Stimulated activated CD4-positive, alpha-beta T cell treated with anti-CD3 and anti-CD28 coated beads, TNF-alpha, amount 100 ng/mL, for 4 hours (primary cell): Measurements from ENCODE around the gene ADD2.

Source experiments
- DNase-seq, 3 experiments: peaks; one replicate each; pipeline ENCODE4 v3.0.0-alpha.2; 2020; ENCODE audit warnings: low read depth in 3 of 3

ADD2 gene

DNA sequence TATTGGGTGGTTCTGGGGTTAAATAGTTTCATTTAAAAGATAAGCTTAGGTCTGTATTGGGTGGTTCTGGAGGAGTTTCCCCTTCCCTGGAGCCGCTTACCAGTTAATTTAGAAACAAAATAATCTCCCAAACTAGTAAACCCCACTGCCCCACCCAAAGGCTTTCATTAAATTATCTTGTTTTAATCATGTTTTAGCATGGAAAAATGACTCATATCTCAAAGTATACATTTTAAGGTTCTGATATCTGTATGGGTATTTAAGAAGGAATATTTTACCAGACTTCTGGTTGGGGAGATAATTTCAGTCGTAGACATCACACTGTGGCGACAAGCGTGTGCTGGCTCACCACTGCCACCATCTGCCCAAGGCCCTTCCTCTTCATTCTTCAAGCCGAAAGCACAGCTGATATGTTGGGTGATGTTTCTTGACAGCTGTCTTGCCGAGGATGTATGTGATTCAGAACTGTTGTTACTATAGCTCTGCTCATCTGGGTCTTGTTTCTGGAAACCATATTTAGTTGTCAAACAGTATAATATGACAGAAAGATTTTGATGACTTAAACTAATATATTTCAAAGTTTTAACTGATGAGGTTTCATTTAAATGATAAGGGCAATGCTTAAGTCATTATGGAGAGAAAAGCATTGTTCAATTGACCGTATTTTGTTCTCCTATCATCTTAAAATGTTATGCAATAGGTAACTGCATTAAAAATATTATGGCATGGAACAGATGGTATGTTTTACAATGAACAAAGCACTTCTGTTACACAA lies 17.3 kb upstream of the ADD2 start:
- peak in 1 of 3 experiments; percentile 16 for DNase-seq

DNA sequence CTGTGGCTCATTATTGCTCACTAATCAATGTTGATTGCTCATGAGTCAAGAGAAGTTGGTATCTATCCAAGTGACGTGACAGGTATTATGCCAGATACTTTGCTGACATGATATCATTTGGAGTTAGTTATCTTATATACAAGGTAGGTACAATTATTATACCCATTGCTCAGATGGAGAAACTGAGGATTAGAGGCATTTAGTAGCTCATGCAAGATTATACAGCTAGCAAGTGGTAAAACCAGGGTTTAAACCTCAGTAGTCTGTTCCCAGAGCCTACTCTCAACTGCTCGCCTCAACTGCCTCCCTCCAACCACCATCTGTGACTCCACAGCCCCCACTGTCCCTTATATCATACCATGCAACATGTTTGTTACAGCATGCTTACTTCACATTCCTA lies 16.3 kb upstream of the ADD2 start:
- DNase-seq: no peak

DNA sequence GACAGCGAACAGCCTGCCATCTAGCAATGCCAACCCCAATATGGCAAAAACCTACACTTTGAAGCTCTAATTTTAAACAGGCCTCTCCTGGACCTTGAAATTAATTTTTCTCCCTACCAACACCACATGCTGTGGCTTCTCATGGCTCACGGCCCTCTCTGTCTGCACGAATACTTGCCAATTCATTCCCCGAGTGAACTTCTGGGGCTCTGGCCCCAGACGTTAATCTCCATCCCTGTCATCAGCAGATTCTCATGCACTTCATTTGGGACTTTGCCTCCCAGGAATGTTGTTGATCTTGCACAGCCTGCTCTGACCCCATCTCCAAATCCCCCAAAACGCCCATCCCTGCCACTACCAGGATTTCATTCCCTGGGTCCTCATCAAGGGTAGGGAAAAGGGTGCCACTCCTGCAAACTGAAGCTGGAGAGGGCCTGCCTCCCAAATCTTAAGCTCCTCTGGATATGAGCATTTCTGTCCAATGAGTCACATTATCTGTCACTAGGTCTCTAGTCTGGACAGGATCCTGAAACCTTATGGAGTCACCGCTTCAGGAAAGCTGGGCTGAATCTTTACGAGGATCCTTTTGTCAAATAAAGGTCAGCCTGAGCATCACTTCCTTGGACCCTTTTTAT lies 12.0 kb upstream of the ADD2 start:
- DNase-seq: no peak

DNA sequence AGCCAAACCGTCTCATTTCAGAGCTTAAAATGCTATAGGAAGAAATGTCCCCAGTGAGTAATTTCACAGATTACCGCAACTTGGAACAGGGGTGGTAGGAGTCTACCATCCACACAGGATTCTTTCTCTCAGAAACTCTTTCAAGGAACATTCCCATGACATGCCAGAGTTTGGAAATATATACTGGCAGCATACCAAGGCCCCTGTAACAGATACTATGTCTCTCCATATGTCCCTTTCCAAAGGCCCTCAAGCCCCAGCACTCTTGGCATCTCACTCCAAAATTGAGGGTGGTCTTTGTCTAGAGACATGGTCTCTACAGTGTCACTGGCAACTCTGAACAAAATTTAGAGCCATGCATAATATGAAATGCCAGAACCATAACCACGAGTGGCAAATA lies 11.5 kb upstream of the ADD2 start:
- DNase-seq: no peak

DNA sequence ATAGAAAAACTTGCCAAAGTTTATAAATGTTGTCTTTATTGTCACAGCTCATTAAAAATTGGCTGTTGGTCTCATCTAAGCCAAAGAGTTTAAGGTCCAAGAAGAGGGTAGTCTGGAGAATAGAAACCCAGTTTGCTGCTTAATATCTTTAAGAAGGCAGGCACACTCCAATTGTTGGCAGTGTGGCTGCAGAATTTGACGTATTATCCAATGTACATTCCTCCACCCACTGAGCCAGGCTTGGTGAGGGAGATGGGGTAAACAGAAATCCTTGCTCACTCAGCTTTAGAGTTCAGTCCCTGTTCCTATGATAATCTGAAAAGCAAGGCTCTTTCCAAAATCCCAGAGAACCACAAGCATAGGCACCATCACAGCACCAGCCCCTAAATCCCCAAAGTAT lies 10.7 kb upstream of the ADD2 start:
- DNase-seq: no peak

DNA sequence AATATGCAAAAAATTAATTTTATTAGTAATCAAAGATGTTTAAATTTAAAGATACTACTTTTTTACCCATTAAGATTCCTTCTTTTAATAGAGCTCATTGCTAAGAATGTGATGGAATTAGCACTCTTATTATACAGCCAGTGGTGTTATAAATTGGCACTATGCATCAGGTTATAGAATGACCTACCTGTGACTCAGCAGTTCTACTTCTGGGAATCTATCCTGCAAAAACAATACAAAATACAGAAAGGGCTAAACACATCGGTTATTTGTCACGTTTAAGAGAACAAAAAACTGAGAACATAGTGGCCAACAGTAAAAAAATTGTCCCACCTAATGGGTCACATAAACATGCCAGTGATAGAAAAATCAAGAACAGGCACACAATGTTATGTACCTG lies 9.4 kb upstream of the ADD2 start:
- no peak for DNase-seq

DNA sequence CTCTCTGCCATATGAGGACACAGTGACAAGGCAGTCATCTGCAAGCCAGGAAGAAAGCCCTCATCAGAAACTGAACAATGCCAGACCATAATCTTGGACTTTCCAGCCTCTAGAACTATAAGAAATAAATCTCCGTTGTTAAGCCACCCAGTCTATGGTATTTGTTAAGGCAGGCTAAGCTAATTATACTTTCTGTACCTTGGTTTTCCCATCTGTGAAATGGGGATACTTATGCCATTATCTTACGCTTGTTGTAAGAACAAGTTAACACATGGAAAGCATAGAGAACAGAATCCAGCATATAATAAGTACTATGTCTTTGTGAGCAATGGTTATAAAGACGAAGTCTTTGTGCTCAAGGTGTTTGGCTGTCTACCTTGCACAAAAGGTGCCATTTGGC lies 8.3 kb upstream of the ADD2 start:
- no peak for DNase-seq

DNA sequence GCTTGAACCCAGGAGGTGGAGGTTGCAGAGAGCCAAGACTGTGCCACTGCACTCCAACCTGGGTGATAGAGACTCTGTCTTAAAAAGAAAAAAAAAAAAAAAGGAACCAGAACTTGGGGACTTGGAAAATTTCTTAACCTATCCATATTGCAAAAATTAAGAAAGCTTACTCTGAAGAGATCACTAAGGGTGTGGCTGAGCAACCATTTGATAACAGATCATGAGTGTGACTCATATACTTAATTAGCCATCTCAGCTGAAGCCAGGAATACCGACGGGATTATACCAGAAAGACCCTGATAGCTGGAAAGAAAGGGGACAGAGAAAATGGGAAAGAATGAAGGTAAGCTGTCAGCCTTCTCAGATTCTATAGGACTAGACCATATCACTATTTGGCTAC lies 7.1 kb upstream of the ADD2 start:
- DNase-seq: no peak

DNA sequence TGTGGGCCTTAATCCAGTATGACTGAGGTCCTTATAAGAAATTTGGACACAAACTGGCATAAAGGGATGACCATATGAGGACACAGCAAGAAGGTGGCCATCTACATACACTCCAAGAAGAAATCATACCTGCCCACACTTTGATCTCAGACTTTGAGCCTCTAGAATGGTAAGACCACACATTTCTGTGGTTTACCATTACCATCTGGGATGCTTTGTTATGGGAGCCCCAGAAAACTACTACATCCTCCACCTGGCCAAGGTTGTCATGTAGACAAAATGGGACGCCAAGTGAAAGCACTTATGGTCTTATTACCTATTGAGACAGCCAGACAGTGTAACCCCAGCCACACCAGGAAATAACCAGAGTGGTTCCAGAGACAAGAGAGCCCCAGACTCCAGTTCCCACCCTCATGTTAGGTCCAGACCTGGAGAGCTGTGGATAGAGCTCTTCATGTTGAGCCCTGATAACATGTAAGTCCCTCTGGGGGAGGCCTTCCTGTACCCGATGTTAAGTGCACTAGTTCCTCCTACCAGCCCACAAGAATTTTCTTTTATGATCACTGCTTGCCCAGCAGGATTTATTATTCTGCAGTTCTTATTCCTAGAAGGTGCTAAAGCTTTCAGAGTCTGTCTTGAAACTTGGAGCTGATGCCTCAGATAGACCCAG lies 4.6 kb upstream of the ADD2 start:
- DNase-seq: no peak

DNA sequence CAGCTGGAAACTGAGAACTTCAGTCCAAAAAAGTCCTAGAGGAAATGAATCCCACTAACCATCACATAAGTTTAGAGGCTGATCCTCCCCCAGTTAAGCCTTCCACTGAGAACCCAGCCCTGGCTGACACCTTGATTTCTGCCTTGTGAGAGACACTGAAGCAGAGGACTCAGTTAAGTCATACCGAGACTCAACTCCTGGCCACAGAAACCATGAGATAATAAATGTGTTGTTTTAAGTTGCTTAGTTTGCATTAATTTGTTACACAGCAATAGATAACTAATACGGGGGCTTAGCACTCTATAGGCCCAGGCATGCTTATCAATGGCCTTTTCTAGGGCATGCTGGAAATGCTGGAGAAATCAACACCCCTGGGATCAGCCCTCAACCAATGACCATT lies 3.4 kb upstream of the ADD2 start:
- no peak for DNase-seq

DNA sequence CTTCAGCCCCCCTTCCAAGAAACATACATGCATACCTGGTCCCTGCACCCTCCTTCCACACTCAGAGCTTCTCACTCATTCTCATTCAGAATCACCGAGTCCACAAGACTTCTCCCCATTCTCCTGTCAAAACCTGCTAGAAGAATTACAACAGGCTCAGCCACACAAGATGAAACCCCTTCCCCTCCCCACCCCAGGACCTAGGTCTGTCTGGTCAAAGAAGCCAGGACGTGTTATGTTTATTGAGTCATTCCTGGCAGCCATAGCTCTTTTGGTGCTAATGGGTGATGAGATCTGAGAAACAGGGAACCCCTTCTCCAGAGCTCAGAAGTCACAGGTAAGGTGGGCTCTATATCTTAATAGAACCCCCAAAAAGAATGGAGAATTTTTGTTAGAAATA lies 1.4 kb upstream of the ADD2 start:
- DNase-seq: no peak

DNA sequence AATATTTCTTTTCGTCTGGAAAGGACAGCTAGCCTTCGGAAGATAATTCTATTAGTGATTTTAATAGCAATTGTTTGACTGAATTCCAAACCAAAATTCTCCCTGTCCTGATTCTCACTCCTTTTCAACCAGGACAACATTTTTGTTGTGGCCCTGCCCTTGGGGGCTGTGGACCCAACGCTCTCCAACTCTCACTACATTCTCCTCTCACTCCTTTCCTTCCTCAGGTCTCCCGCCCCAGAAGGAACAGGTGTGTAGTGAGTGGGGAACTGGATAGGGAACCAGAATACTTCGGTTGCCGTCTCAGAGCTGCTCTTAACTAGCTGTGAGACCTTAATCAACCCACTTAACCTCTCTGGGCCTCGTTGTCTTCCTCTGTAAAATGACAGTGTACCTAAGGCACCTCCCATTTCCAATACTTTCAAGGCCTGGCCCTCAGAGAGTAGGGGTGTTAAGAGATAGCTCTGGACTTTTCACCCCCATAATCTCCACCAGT lies 638 bp upstream of the ADD2 start:
- DNase-seq: no peak

DNA sequence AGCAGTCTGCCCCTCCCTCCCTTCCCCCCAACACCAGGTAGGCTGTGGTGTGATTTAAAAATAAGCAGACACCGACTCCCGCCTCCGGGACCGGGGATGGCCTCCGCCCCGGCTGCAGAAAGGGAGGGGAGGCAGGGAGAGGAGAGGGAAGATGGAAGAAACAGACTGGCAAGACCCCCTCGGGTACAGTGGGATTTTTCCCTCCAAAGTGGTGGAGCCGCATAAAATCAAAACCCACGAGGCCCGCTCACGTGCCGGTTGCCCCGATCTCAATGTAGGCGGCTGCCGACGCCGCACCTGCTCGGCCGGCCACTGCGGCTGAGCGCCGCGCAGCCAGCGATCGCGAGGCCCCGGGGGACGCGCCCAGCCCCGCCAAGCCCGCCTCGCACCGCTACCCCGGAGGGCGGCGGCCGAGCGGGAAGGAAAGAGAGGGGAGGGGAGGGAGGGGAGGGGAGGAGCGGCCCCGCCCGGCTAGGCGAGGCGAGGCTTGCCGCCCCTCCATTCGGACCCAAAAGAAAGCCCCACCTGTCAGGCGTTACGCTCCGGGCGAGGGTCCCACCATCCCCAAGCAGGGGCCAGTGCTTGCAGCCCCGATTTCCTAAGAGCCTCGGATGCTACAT lies 811 bp downstream of the ADD2 start:
- DNase-seq: no peak

DNA sequence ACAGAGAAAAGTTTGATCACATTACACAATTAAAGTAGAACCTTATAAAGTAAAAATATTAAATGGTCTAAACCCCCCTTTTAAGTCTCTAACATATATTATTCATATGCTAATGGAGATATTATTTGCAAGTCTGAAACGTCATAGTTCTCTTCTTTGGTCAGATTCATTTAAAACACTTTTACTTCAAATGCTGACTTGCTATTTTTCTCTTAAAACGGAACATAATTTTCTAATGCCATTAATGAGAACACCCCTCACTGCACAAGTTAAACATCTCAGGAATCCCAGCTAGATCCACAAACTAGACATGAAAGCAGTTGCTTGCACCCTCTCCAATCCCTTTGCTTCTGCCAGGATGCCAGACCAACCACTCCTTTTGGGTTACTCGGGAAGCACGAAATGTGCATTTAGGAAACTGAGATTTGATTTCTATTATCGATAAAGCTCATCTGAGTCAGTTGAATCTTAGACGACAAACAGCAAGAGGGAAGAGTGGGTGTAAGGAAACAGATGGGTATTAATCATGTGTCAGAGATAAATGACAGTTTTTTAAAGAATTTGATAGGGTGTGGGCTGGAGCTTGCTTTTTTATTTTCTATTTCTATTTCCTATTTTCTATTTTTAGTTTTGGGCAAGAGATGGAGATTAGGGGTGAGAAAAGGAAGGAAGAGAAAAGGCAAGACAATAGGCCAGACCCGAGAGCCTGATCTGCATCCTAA lies 1.5 kb downstream of the ADD2 start:
- DNase-seq: no peak

DNA sequence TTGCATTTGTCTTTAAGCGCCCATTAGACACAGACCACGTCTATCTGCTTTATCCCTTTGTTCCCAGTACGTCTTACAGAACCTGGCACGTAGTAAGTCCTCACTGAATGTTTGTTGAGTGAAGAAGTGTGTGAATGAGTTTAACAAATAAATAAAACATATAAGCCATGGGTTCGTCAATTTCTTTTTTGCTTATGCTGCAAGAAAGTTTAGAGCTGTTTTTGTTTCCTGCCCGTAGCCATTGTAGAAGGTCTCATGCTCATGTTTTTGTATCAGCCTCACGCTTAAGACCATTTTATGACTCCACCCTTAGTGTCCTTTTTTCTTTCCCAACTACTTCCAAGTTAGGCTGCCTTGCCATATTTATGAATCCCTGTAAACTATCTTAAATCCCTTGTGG lies 2.5 kb downstream of the ADD2 start:
- no peak for DNase-seq

DNA sequence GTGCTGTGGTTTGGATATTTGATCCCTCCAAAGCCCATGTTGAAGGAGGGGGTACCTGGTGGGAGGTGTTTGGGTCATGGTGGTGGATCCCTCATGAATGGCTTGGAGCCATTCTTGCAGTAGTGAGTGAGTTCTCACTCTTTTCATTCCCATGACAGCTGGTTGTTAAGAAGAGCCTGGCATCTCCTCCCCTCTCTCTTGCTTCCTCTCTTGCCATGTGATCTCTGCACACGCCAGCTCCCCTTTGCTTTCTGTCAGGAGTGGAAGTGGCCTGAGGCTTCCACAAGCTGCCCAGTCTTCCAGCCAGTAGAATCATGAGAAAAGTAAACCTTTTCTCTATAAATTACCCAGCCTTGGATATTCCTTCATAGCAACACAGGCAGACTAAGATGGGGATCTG lies 8.6 kb downstream of the ADD2 start:
- no peak for DNase-seq

DNA sequence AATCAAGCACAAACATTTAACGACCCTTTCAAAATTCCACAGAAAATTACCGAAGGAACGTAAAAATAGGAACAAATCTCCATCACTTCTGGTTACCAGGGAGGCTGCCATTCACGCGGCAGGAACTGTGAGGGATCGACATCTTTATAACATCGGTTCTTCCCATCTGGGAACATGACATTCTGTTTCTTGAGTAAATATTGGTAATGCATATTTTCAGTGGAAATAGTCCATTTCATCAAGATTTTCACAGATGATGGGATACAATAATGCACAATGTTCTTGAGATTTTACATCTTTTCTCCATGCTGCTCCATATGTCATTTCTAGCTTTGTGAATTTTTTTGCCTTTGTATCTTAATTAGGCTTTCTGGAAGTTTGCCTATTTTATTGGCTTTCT lies 10.0 kb downstream of the ADD2 start:
- no peak for DNase-seq

DNA sequence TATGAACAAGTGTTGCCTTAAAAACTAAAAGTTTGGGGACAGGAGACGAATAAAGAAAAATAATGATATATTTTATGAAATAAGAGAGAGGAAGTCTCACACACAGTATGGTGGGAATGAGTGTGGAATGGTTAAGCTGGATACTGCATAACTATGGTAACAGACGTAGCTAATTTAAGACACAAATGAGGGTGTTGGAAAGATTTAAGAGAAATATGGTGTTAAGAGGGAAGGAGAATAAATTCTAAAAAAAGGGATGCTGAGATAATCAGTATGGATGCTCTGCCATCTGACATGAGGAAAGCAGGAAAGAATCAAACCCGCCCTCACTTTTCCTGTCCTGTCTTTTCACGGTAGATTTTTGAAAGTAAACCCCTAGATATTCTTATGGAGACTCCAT lies 10.6 kb downstream of the ADD2 start:
- no peak for DNase-seq

DNA sequence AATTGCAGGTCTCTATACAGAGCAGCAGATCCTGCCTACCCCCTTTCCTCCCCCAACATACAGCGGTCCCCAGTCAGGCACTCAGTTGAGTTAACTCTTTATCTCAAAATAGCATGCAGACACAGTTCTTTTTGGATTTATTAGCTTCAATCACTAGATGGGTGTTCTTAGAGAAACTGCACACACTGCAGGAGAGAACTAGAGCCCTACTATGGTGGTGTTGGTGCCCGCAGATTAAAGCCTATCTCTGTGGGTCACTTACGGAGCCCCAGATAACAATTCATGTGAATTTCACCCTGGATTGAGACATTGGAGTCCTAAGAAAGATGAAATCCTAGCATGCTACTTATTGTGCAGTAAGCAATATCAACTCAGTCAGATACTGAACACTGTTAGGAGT lies 11.9 kb downstream of the ADD2 start:
- DNase-seq: no peak

DNA sequence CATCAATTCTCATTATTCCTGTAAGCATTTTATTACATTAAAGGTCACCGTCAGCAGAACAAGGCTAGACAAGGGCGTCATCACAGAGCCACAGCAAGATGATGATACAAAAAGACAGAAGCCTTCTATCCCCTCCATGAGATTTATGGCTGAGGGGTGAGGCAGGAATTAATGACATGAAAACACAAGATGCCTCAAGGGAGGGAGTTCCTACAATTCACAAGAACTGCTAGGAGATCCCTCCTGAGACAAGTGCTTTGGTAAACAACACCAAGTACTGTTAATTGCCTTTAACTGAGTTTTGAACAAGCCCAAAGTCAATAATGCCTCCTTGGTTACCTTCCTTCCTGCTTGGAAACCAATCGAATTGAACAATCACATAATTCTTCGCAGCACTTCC lies 14.1 kb downstream of the ADD2 start:
- no peak for DNase-seq

DNA sequence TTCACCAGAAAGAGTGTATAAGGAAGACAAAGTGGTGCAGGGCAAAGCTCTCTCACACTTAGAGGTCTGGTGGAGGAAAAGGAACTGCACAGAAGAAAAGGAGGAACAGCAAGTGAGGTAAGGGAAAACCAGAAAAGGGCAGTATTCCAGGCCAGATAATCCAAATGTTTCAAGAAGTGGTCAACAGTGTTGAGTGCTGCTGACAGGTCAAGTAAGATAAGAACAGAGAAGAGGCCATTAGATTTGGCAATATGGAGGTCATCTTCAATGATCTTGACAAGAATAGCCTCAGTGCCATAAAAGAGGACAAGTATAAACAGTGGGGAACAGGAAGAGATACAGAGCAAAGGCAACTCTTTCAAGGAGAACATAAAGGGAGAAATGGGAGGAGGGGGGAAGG lies 15.0 kb downstream of the ADD2 start:
- DNase-seq: no peak

DNA sequence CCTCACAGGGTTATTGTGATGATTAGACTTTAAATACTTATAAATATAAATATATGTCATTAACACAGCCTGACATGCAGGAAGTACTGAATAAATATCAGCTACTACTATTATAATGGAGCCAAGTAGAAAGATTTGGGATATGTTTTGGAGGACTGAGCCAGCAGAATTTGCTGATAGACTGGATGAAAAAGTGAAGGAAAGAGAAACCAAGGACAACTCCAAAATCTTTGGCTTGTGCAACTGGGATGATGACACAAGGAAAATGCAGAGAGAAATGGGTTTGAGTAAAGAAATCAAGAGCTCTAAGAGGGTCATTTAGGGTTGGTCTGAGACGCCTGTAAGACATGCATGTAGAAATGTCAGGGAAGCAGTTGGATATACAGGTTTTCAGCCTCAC lies 15.6 kb downstream of the ADD2 start:
- no peak for DNase-seq
